PC-3 (cell line): ENCODE data around the gene CLEC16A. TPM values are rescaled to one million over a fixed set of nuclear protein-coding genes. Genes with fewer than 3 reads are reported as not detected.

Experiments
- ATAC-seq: fragments of 200-7000 bp; cut with Tn5 transposase; 2 replicates; pipeline ENCODE4 v1.9.1; 2020; ENCODE audit warnings: mild to moderate bottlenecking, moderate library complexity
- BruUV-seq: library from RNA; stranded (reverse); fragments of 400-500 nt; replicated peaks from 2 replicates; lab custom pipeline; 2021; lab: Mats Ljungman, UMichigan
- CTCF ChIA-PET: fragments of 300-600 bp; sonication (Branson Sonifier 250); formaldehyde crosslinking; loops from one replicate; lab custom pipeline; 2022; ENCODE audit warnings: antibody characterized with exemption; lab: Charles Lee
- POLR2A ChIA-PET: fragments of 300-600 bp; sonication (Branson Sonifier 250); formaldehyde crosslinking; loops from one replicate; lab custom pipeline; 2022; ENCODE audit warnings: antibody characterized with exemption; ENCODE audit not compliant: unreplicated experiment; lab: Charles Lee
- DNase-seq: peaks from one replicate; pipeline ENCODE4 v3.0.0-alpha.2; 2015
- H2AFZ ChIP-seq: fragments of 300-600 bp; sonication (generic); 2 replicates; pipeline ENCODE4 v1.6.0; 2016; ENCODE audit warnings: antibody characterized with exemption, low read length
- H3F3A ChIP-seq: fragments of 300-600 bp; sonication (generic); one replicate; pipeline ENCODE4 v1.6.0; 2017; ENCODE audit warnings: antibody characterized with exemption, low read length, control low read depth, mild to moderate bottlenecking; ENCODE audit not compliant: unreplicated experiment
- H3K27ac ChIP-seq: fragments of 300-600 bp; sonication (generic); 2 replicates; pipeline ENCODE4 v1.5.1; 2016; ENCODE audit warnings: mild to moderate bottlenecking, low read length
- H3K27me3 ChIP-seq: fragments of 300-600 bp; sonication (generic); 2 replicates; pipeline ENCODE4 v1.6.1; 2016; ENCODE audit warnings: low read length, mixed read lengths
- H3K36me3 ChIP-seq: fragments of 300-600 bp; sonication (generic); 2 replicates; pipeline ENCODE4 v1.6.1; 2016; ENCODE audit warnings: low read depth, mixed run types, low read length, mixed read lengths
- H3K4me1 ChIP-seq: fragments of 300-600 bp; sonication (generic); 2 replicates; pipeline ENCODE4 v1.5.1; 2016; ENCODE audit warnings: low read length; ENCODE audit not compliant: insufficient read depth
- H3K4me2 ChIP-seq: fragments of 300-600 bp; sonication (generic); 2 replicates; pipeline ENCODE4 v1.6.0; 2016; ENCODE audit warnings: low read length
- H3K4me3 ChIP-seq: fragments of 300-600 bp; sonication (generic); 2 replicates; pipeline ENCODE4 v1.5.1; 2016; ENCODE audit warnings: mild to moderate bottlenecking, low read length, mixed read lengths
- H3K79me2 ChIP-seq: fragments of 300-600 bp; sonication (generic); 2 replicates; pipeline ENCODE4 v1.6.1; 2017; ENCODE audit warnings: low read length, mixed read lengths
- H3K9ac ChIP-seq: fragments of 300-600 bp; sonication (generic); 2 replicates; pipeline ENCODE4 v1.6.0; 2016; ENCODE audit warnings: mild to moderate bottlenecking, low read length
- H3K9me2 ChIP-seq: fragments of 300-600 bp; sonication (generic); replicated peaks from 2 replicates; pipeline ENCODE4 v1.6.1; 2016; ENCODE audit warnings: mixed run types, low read length, mixed read lengths
- H3K9me3 ChIP-seq: fragments of 300-600 bp; sonication (generic); 2 replicates; pipeline ENCODE4 v1.6.1; 2016; ENCODE audit warnings: low read length, mixed read lengths
- H4K20me1 ChIP-seq: fragments of 300-600 bp; sonication (generic); 2 replicates; pipeline ENCODE4 v1.6.1; 2016; ENCODE audit warnings: low read length, mixed read lengths
- CTCF ChIP-seq: fragments of 300-600 bp; sonication (generic); conservative IDR thresholded peaks from 2 replicates; pipeline ENCODE4 v1.5.1; 2017; ENCODE audit warnings: antibody characterized with exemption, low read depth, mild to moderate bottlenecking, low read length
- EZH2 ChIP-seq: fragments of 300-600 bp; sonication (generic); IDR thresholded peaks from one replicate; pipeline ENCODE4 v1.6.1; 2017; ENCODE audit warnings: antibody characterized with exemption, mild to moderate bottlenecking, low read length; ENCODE audit not compliant: unreplicated experiment
- EZH2phosphoT487 ChIP-seq: fragments of 300-600 bp; sonication (generic); IDR thresholded peaks from 2 replicates; pipeline ENCODE4 v1.6.1; 2018; ENCODE audit warnings: mild to moderate bottlenecking, antibody characterized with exemption, low read length, borderline replicate concordance
- intact Hi-C: fragments of 100-400 bp; cut with micrococcal nuclease; formaldehyde crosslinking; loops from 2 replicates; pipeline ENCODE4 v1.9.0; 2023
- total RNA-seq: library from RNA; depleted of rRNA; stranded (reverse); fragments of >200 nt; gene quantifications from 2 replicates; pipeline ENCODE4 v1.2.3, GENCODE V29; 2014

Gene CLEC16A
- total RNA-seq, 1 experiment from 2014 or later = 9.5 TPM

- H3K9me3 ChIP-seq = no peaks in the 10 kb centered on the region
- no peaks in the 10 kb centered on the region for H3F3A ChIP-seq
- no peak overlapping the region for H3K27ac ChIP-seq
- H3K79me2 ChIP-seq = no peaks in the 10 kb centered on the region
- H3K9me2 ChIP-seq = no peaks in the 10 kb centered on the region
- no TSS peak for BruUV-seq
- H3K4me2 ChIP-seq = no peak overlapping the region
- no peaks in the 10 kb centered on the region for H3K36me3 ChIP-seq
- no peaks in the 10 kb centered on the region for H3K4me1 ChIP-seq
- H4K20me1 ChIP-seq = no peaks in the 10 kb centered on the region
- intact Hi-C loops = no loop called here
- H3K9ac ChIP-seq = no peak overlapping the region
- ChIA-PET CTCF (no interaction called here), POLR2A (no interaction called here)
- TF ChIP-seq EZH2phosphoT487 = no peak
- TF ChIP-seq CTCF = no peak
- TF ChIP-seq EZH2 = no peak
- no peak overlapping the region for H2AFZ ChIP-seq
- no peak overlapping the region for H3K4me3 ChIP-seq
- H3K27me3 ChIP-seq = no peaks in the 10 kb centered on the region
- DNase-seq (no peak), ATAC-seq (no peak)
Measured at GRCh38 chr16:11210260-11210659, 265.9 kb downstream of the CLEC16A start.

GRCh38 chr16:11211061-11211976 lies 267.0 kb downstream of the CLEC16A start:
- CTCF ChIA-PET = no interaction called here
- no TSS peak for BruUV-seq
- intact Hi-C loops = no loop called here
- H3K27ac ChIP-seq = no peak overlapping the region
- no peak overlapping the region for H3K4me2 ChIP-seq
- no peaks in the 10 kb centered on the region for H3K9me2 ChIP-seq
- ATAC-seq (no peak), DNase-seq (no peak)
- H3K4me1 ChIP-seq = no peaks in the 10 kb centered on the region
- H3K36me3 ChIP-seq = no peaks in the 10 kb centered on the region
- no peak overlapping the region for H2AFZ ChIP-seq
- POLR2A ChIA-PET = no interaction called here
- H3K9ac ChIP-seq = no peak overlapping the region
- no peaks in the 10 kb centered on the region for H4K20me1 ChIP-seq
- no peaks in the 10 kb centered on the region for H3F3A ChIP-seq
- H3K79me2 ChIP-seq = no peaks in the 10 kb centered on the region
- no peaks in the 10 kb centered on the region for H3K9me3 ChIP-seq
- H3K4me3 ChIP-seq = no peak overlapping the region
- no peak for TF ChIP-seq CTCF
- no peak for TF ChIP-seq EZH2
- no peak for TF ChIP-seq EZH2phosphoT487
- no peaks in the 10 kb centered on the region for H3K27me3 ChIP-seq
